Coronary artery (tissue), 2 donors: ENCODE measurements around the gene SLC13A1.

Experiments
- DNase-seq: peaks from one replicate; pipeline ENCODE4 v3.0.0-alpha.2; 2017; ENCODE audit warnings: low spot score
- H3K27ac ChIP-seq, 2 donors: fragments of 200-600 bp; sonication (generic); one replicate each; pipeline ENCODE4 v1.5.1; 2016 to 2019
- H3K4me3 ChIP-seq: fragments of 200-600 bp; sonication (generic); 2 replicates; pipeline ENCODE4 v1.5.1; 2016; ENCODE audit warnings: mild to moderate bottlenecking, moderate library complexity
- TF ChIP-seq, protein P1 (sequence below): fragments of 200-600 bp; sonication (generic); IDR thresholded peaks from one replicate; pipeline ENCODE4 v1.5.1; 2019; ENCODE audit warnings: antibody characterized with exemption

SLC13A1 gene

DNA sequence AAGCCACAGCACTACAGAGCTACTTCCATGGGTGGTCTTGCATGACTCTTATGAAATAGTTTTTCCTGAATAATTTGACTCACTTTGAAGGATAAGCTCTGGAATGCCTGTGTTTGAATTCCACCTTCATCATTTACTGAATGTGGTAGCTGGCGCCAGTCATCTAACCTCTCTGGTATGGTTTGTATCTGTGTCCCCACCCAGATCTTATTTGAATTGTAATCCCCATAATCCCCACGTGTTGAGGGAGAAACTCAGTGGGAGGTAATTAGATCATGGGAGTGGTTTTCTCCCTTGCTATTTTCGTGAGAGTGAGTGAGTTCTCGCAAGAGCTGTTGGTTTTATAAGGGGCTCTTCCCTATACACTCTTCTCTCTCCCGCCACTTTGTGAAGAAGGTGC lies 11.2 kb upstream of the SLC13A1 start:
- no peak overlapping the region for H3K4me3 ChIP-seq
- no peak for DNase-seq
- TF ChIP-seq, protein P1, sequence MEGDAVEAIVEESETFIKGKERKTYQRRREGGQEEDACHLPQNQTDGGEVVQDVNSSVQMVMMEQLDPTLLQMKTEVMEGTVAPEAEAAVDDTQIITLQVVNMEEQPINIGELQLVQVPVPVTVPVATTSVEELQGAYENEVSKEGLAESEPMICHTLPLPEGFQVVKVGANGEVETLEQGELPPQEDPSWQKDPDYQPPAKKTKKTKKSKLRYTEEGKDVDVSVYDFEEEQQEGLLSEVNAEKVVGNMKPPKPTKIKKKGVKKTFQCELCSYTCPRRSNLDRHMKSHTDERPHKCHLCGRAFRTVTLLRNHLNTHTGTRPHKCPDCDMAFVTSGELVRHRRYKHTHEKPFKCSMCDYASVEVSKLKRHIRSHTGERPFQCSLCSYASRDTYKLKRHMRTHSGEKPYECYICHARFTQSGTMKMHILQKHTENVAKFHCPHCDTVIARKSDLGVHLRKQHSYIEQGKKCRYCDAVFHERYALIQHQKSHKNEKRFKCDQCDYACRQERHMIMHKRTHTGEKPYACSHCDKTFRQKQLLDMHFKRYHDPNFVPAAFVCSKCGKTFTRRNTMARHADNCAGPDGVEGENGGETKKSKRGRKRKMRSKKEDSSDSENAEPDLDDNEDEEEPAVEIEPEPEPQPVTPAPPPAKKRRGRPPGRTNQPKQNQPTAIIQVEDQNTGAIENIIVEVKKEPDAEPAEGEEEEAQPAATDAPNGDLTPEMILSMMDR, result no peak
- H3K27ac ChIP-seq, result no peak overlapping the region

DNA sequence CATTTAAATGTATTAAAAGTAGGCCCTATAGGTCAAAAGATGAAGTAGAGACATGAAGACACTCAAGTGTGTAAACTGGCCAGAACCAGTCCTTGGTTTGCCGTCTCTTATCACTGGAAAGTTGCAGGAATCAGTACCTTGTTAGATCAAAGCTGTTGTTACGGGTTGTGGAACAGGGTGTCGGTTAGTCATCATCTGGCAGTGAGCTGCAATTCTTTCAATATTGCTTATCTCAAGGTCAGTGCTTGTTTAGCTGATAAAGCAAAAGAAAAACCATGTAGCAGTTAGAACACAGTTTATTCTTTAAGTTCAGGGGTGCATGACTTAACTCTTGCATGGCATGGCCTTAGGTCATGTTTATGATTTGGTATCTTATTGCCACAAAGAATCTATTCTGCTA lies 10.0 kb upstream of the SLC13A1 start:
- no peak overlapping the region for H3K4me3 ChIP-seq
- DNase-seq, result no peak
- TF ChIP-seq, protein P1, result no peak
- no peak overlapping the region for H3K27ac ChIP-seq

DNA sequence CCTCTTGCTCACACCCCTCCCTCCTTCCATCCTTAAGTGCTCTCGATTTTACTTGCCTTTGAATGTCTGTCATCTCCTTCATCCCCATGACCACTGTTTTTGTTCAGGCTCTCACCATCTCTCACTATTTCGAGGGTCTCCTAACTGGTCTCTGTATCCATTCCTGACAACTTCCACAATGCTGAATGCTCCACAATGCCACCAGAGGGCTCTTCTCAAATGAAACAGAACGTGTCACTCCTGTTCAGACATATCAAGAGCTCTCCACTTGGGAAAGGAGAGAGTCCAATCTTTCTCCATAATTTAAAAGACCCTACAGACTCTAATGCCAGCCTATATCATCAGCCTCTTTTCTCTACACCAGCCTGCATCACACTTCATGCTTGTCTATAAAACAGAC lies 9.0 kb upstream of the SLC13A1 start:
- TF ChIP-seq, protein P1, result no peak
- Histone ChIP-seq H3K4me3 (no peak overlapping the region), H3K27ac (no peak overlapping the region)
- DNase-seq, result no peak

DNA sequence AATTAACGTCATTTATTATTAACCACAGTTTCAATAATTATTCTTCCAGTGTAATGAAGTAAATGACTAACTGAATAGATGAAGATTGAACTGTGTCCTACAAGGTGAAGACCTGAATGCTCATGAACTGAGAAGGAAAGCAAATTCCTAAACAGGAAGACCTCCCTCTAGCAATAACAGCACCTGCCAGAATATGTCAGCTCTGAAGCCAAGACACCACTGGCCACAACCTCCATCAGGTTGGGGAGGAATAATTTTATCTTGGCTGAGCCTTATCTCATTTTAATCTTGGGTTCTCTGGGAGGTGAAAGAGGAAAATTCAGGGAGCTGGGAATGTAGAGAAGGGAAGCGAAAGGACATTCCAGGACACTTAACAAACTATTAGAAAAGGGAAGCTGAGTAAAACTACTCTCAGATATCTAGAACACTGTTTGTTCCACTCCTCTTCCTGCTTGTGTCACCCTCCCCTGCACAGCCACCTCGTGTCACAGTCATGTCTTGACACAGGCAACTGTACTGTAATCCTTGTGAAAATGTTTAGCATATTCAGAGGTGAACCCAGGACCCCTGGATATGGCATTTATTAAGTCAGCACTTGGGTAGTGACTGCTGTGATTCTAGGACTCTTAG lies 4.6 kb upstream of the SLC13A1 start:
- Histone ChIP-seq H3K27ac (no peak overlapping the region), H3K4me3 (no peak overlapping the region)
- no peak for DNase-seq
- TF ChIP-seq, protein P1, result no peak

DNA sequence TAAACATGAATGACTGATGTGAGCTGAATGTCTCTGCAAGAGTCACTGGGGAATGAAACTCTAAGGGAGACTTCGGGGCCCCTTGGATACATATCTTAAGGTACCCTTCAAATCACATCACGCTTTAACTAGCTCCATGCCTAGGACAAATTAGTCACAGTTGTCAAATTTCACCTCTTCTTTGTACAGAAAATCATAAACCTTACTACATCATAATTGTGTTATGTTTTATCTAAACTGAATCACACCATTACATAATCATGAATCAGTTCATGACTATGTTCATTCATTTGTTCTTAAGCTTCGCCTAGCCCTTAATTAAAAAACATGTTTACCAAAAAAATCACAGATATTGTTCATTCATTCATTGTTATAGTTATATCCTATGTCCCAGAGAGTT lies 2.1 kb upstream of the SLC13A1 start:
- Histone ChIP-seq H3K4me3 (no peak overlapping the region), H3K27ac (no peak overlapping the region)
- TF ChIP-seq, protein P1, result no peak
- DNase-seq, result no peak

DNA sequence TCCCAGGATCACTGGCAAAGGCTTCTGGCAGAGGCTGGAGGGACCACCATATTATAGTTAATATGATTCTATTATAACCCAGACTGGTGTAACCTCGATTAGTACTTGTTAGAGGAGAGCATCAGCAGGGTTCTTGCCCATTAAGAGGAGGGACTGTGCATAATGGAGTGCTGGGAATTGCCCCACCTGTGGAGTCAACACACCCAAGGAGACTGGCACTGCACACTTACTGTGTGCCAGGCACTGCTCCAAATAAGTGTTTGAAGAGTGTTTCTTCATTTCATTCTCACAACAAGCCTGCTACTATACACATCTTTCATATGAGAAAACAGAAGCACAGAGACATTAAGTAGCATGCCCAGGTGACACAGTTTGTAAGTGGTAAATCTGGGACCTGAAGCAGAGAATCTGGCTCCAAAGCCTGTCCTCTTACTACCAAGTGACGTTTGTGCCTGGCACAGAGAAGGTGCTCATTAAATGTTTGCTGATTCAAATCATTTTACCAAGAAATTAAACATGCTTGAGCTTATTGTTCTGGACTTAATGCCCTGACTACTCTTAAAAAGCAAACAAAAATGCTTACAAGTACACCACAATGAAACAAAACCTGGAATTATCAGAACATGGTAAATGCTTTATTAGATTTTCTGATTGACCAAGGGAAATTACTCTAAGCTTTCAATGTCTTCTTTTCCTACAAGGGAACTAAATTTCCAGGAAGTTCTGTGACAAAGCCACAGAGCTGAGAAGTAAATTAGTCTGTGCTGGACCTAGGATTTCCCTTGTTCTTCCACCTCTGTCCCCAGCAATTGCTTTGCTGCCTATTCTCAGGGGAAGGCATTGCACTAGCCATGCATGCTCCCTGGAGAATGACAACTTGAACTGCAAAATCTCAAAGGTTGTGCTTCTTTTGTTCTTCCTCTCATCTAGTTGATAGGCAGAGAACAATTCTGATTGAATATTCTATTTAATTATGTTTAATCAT lies 809 bp downstream of the SLC13A1 start:
- TF ChIP-seq, protein P1, result no peak
- no peak for DNase-seq

More for the DNA sequence above, 809 bp downstream of the SLC13A1 start:
- Histone ChIP-seq H3K4me3 (no peak overlapping the region), H3K27ac (no peak overlapping the region)
